Activated naive CD4-positive, alpha-beta T cell (primary cell): Measurements from ENCODE around the gene ANO6.
"Not testable (repeated sequence)": the region's sequence is repeated elsewhere in the genome, so short reads cannot be mapped to it uniquely, and the experiment has no call there.

ENCODE experiments used
- DNase-seq, 4 experiments: peaks; one replicate each; lab custom pipeline; 2025; lab: John Stamatoyannopoulos, UW

The ANO6 gene

DNA sequence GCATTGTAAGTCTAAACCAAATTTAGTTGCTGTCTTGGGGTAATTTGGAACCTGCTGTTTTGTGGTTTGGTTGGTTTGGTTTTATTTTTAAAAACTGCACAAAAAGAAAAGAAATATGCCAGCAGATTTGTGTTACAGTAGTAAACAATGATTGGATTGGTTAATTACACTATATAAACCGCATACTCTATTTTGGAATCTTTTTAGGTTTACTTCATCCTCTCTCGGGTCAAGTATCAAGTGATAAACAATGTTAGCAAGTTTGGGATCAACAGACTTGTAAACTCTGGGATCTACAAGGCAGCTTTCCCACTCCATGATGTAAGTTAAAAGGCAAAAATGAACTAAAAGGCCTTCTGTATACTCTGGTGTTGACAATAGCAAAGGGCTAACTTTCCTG lies 132.4 kb downstream of the ANO6 start:
- DNase-seq: no peak

DNA sequence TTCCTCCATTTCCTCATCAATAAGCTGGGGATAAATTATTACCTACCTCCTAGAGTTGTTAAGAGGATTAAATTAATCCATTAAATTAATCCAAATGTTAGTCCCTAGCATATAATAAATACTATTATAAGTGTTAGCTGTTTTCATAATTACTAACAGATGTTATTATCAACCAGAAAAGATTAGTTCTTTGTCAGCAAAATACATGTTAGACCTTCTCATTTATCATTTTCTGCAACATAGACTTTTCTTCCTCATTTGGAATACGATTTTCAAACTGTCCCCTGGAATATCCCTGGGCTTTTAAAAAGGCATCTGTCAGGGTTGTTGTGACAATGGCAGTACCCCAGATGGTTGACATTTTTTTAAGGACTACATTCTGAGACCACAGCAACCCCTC lies 133.1 kb downstream of the ANO6 start:
- no peak for DNase-seq

DNA sequence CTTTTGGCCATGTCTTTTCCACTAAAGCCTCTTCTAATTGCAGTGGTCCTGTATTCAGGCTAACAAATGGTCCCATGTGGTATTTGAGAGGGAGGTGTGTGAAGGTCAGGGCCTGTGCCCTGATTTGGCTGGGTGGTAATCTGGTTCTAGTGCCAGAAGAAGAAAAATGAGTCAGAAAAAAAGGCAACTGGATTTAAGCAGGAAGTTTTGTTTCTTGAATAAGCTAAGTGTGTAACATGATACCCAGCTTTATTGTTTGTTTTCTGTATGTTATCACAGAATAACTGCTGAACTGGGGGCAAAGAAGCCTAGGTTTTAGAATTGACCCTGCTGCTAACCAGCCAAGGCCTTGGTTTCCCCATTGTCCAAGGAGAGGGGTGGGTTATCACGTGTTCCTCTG lies 134.0 kb downstream of the ANO6 start:
- no peak for DNase-seq

DNA sequence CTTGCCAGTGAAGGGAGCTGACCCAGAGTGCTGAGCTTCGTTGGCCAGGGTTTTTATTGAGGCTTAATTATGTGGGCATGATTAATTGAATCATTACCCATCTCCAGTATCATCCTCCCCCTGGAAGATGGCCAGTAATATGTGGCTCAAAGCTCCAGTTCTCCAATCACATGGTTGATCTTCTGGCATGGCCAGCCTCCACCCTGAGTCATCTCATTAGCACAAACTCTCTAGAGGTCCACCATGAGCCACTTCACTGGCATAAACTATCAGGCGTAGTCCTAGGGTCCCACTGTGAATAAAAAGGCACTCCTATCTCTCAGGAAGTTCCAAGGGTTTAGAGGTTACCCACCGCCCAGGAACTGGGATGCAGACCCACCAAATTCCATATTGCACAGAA lies 135.0 kb downstream of the ANO6 start:
- DNase-seq: no peak

DNA sequence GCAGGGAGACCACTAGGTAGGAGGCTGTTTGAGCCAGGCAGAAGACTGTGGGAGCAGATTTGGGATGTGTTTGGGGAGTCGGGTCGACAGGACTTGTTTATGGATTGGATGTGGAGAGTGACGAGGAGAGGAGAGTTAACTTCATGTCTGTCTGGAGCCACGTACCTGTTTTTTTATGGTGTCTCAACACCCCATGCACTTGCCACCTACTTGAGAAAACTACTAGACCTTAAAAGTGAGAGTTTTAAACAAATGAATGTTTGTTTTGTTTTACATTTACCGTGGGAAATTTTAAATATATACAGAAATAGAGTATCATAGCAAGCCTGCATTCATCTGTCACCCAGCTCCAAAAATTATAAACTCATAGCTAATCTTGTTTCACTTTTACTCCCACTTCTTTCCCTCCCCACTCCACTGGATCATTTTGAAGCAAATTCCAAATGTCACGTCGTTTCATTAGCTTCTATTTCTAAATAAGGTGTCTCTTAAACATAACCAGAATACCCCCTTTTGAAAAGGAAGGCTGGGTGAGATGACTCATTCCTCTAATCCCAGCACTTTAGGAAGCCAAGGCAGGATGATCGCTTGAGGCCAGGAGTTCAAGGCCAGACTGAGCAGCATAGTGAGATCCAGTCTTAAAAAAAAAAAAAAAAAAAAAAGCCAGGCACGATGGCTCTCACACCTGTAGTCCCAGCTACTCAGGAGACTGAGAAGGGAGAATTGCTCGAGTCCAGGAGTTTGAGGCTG lies 136.2 kb downstream of the ANO6 start:
- DNase-seq: no peak

DNA sequence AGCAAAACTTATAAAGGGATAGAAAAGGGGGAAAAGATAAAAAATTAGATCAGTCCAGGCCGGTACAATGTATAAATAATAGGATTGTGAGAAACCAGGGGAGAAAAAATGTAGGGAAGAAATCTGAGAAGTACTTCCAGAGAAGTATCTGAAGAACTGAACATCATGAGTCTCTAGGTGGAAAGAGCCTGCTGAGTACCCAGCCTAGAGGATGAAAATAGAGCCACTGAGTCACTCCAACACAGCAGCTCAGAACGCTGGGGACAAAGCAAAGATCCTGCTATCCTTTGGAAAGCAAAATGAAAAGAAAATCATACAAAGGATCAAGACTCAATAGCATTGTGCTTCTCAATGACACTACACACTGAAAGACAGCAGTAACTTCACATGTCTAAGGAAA lies 138.0 kb downstream of the ANO6 start:
- no peak for DNase-seq

DNA sequence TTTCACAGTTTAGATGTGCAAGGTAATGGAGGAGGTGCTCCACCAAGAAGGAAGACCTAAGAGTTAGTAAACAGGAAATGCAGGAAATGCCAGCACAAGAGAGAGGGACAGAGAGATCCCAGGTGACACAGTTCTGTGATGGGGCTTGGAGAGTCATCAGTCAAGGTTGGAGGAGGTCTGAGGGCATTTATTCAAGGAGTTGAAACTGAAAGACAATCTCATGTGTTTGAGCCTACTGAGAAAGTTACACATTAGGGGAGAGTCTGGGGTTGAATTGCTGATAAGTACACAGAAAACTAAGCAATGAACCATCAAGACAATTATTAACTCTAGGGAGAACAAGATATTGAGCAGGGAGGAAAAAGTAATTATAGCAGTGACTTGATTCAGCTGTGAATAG lies 138.5 kb downstream of the ANO6 start:
- no peak for DNase-seq

DNA sequence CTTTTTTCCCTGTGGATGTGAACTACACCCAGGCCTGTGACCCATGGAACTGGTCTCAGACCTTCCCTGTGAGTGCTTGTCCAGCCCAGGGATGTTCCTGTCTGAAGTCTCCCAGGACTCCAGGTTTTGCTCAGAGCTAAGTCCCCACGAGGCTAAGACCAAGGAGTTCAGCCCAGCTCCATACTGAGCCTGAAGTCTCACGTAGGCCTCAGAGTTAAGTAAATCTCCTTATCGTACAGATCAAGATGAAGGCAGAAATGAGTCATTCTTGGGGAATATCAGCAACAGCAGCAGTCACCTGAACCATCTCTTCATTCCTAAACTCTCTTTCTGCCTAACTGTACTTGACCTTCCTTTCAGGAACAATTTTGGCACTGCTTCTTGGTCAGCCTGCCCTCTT lies 139.8 kb downstream of the ANO6 start:
- no peak for DNase-seq

DNA sequence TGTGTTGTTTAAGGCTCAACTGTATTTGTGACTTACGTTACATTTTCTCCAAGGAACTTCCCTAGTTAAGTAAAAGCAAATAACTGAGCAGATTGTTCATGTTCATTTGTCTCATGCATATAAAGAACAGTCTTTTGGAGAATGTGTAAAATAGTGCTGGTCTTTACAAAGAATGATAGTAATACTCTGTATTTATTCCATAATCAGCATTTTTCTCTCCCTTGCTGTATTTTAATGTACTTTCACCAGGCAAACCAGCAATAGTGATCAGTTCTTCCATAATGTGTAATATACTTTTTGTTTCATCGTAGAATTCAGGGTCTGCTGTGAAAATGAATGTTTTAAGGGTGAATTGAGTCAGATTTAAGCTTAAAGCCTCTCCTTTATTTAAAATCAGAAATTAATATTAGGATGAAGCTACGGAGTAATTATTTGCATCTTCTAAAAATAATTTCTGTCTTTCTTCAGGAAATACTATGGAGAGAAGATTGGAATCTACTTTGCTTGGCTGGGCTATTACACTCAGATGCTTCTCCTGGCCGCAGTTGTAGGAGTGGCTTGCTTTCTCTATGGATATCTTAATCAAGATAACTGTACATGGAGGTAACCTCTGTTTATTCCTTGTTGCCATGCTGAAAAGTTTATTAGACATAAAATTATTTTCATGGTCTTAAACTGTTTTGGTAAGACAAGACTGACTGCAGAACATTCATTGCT lies 141.1 kb downstream of the ANO6 start:
- DNase-seq: no peak

DNA sequence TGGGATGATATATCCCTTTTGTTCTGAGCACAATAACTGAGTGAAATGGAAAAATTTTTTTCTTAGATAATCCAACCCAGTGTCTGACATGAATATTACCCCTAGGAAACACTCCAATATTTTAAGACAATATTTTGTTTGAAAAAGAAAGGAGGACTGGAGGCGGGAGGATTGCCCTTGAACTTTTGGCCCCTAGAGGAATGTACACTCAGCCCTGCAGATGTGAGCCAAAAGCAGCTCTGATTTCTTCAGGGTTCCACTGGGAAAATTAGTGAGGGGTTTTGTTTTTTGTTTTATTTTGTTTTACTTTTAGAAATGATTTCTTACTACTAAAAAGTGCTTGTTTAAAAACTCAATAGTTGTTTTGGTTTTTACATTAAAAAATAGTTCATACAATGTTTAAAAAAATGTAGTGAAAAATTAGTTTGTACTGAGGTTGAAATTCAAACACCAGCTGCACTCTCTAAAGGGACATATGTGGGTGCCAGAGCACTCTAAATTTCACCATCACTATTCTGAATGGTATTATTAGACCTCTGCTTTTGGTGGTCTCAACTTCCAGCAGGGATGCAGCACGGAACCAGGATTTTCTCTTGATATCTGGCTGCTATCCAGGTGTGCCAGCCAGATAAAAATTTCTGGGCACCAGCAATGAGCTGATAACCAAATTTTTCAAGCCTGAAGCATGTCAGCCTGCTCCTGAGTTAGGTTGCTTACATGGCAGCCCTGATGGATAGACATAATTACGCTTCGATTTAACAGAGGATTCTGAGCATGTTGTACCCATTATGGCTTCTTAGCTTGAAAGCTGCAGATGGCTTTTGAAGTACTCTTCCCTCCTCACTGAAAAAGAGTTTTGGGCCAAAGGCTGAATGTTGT lies 141.9 kb downstream of the ANO6 start:
- no peak for DNase-seq

DNA sequence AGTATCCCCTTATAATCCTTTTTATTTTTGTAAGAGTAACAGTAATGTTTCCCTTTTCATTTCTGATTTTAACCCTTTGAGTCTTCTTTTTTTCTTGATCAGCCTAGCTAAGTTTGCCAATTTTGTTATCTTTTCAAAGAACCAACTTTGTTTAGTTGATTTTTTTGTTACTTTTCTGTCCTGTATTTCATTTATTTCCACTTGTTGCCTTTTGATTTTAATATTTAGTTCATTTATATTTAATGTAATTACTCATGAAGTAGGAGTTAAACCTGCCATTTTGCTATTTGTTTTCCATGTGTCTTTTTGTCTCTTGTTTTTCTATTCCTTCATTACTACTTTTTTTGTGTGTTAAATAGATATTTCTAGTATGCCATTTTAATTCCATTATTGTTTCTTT lies 146.4 kb downstream of the ANO6 start:
- no peak for DNase-seq

DNA sequence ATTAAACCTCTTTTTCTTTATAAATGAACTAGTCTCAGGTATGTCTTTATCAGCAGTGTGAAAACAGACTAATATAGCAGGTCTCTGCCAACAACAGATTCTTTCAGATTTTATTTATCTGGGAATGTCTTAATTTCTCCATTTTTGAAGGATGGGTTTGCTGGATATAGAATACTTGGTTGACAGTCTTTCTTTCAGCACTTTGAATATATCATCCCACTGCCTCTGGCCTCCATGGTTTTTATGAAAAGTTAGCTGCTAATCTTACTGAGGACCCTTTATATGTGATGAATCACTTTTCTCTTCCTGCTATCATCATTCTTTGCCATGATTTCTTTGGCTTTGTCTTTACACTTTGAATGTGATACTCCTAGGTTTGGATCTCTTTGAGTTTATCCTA lies 148.0 kb downstream of the ANO6 start:
- DNase-seq: no peak

DNA sequence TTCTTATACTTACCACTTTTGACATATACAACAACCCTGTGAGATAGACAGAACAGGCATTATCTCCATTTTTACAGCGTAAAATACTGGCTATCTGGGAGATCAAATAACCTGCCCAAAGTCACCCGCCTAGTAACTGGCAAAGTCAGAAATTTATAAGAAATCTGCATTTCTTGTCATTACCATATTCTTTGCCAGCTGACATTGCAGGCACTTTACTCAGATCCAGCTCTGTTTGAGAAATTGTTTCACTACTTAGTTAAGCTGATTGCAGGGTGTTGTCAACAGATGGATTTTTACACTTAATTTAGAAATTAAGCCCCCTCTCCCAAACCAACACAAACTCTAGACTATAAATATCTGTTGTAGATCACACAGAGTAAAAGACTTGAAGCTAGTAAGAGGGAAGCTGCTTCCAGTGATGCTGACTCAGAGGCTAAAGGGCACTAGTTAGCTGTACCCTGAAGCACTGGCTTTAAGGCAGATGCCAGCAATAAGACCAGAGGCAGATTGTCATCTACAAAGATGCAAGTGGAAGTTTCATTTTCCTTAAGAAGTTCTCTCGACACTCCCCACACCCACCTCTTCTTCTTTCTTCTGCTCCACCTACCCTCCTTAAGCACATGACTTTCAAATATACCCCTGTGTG lies 153.1 kb downstream of the ANO6 start:
- DNase-seq: no peak

DNA sequence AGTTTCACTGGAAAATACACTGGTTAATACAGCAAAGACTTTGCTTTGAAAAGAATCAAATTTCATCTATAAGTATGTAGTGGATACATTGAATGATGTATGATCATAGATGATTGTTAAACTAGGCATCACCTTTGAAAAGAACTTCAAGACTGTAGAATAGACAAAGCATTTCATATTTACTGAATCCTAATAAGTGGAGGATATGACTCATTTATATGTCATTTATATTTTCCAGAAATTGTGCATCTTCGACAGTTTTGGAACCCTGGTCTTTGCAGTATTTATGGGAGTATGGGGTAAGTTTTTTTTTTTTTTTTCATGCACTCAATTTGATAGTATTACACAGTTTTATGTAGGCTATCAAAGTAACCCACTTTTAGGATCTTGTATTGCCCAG lies 161.9 kb downstream of the ANO6 start:
- no peak for DNase-seq

DNA sequence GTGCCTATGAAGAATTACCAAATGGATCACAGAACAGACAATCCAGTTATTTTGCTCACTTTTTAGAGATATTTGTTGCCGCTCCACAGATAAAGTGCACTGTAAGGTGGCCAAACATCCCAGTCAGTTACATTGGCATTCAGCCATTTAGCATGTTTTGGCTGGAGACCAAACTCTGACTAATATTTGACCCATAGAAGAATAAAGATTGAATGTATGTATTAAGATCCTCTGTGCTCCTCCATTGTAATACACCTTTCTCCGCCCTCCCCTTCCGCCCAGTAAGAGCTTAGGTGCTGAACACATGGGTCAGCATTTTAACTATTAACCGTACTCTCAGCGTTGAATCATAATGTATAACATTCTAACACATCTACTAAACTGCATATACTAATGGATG lies 163.4 kb downstream of the ANO6 start:
- DNase-seq: no peak

DNA sequence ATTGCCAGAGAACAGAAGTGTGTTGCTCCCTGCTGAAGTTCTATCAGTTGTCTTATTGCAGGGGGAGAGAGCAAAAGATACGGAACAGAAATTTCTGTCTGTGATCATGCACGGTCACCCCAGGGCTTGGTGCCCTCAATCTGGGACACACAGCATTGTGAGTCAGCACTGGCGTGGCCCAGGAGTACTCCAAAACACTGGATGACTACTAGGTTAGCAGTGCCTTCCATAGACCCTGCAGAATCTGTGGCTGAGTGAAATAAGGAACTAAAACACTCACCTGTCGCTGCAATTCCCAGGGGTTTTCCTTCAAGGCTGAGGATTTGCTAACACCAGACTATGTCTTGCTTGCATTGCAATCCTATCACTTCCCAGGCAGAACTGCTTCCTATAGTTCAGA lies 165.5 kb downstream of the ANO6 start:
- DNase-seq: no peak

DNA sequence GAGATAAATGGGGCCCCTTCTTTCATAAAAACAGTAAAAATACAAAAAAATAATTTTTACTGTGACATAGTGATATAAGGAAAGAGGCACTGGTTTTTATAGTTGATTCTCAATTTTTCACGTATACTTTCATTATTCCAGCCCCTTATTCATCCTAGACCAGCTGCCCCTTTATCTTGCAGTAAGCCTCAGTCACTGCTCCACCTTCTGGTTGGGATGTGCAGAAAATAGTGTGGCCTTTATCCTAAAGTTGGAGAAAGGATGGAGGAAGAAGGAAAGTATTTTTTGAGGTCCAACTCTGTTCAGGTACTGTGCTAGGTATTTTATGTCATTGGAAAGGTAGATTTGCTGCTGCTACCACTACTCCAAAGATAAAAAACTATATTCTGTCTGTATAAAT lies 172.7 kb downstream of the ANO6 start:
- DNase-seq: no peak

DNA sequence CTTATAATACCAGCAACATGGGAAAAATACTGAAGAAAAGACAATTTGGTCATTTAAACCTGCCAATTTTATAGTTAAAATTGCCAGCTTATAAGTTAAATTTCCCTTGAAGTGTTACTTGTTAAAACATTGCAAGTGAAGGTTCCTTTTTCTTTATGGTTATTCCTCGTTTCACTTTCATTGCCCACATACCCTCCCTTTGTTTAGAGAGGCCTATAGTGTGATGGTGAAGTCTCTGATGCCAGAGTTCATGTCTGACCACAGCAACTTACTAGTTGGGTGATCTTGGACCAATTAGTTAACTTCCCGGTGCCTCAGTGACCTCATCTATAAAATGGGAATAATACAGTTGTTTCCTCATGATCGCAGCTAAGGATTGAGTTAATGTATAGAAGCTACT lies 173.5 kb downstream of the ANO6 start:
- no peak for DNase-seq

DNA sequence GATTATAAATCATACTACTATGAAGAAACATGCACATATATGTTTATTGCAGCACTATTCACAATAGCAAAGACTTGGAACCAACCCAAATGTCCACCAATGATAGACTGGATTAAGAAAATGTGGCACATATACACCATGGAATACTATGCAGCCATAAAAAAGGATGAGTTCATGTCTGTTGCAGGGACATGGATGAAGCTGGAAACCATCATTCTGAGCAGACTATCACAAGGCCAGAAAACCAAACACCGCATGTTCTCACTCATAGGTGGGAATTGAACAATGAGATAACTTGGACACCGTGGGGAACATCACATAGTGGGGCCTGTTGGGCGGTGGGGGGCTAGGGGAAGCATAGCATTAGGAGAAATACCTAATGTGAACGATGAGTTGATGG lies 181.6 kb downstream of the ANO6 start:
- not testable (repeated sequence) for DNase-seq

DNA sequence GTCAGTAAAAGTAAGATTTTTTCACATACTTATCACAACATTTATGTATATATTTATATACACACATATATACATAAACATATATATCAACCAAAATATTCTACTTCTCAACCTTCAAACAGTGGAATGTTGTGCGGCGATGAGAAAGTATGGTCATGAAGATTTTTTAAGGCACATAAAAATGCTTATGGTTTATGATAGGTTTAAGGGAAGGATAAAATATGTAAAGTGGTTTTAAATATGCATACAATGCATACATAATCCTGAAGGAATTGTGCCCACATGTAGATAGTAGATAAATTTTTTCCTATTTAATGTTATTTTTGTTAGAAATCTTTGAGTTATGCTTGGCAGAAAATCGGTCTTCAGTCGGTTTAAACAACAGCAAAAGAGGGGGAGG lies 182.7 kb downstream of the ANO6 start:
- no peak for DNase-seq

DNA sequence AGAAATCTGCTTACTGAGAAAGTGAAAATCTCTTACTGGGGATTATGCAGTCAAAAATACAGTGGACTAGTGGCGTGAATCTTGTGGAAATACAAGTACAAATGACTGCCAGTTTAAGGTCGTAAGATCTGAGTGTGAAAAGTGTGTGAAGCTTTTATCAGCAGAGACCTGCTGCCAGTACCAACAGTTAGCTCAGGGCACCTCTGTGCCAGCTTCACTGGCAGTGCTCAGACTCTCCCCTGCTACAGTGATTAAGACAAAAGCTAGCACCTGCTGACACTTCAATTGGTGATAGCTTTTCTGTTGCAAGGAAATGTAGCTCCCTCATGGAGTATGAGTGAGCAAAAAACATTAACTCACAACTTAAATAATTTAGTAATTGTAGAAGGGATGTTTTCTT lies 185.1 kb downstream of the ANO6 start:
- DNase-seq: no peak

DNA sequence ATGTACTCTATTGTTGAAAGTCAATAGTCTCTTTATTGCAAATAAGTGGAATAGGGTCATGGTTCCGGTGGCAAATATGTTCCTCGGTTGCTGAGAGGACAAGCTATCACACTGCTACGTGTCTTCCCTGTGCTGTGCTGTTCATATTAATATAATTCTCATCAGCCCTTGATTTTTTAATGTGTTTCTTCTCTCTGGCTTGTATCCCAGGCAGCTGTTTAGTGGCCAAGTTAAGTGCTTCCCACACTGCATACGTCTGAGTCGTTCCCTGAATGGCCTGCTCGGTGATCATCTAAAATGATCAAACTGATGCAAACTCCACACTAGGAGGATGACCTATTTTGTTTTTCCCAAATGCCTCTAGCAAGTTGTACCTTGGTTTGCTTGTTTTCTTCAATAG lies 186.4 kb downstream of the ANO6 start:
- no peak for DNase-seq
